ENCODE data around the gene AP3S1.

- TF ChIP-seq CTCF (IDR thresholded peaks at IDR 0.05) (no peak), MAX (CRISPR knock-in tag; IDR thresholded peaks at IDR 0.05) (no peak), E2F4 (CRISPR knock-in tag; IDR thresholded peaks at IDR 0.05; ENCODE audit: borderline replicate concordance, low read depth) (no peak), GABPB1 (CRISPR knock-in tag; IDR thresholded peaks at IDR 0.05) (no peak), STAT6 (CRISPR knock-in tag; conservative IDR thresholded peaks at IDR 0.05; ENCODE audit: low read depth) (no peak), NR3C1 (CRISPR knock-in tag; conservative IDR thresholded peaks at IDR 0.05; ENCODE audit: low read depth) (no peak), ZNF423 (CRISPR knock-in tag; IDR thresholded peaks at IDR 0.05) (no peak), ELF4 (CRISPR knock-in tag; IDR thresholded peaks at IDR 0.05; ENCODE audit: low read depth) (no peak), ATF2 (CRISPR knock-in tag; IDR thresholded peaks at IDR 0.05; ENCODE audit: borderline replicate concordance, low read depth) (no peak)
Observed at GRCh38 chr5:115920171-115920725, 78.5 kb downstream of the AP3S1 start.

All from WTC11 (cell line).